Cardiac septum (tissue), 1 donor: ENCODE measurements around the gene SLC10A3. TPM values are rescaled to one million over a fixed set of nuclear protein-coding genes. Genes with fewer than 3 reads are reported as not detected.

Experiments used
- DNase-seq: peaks from one replicate; pipeline ENCODE4 v3.0.0-alpha.2; 2020; ENCODE audit warnings: low spot score
- intact Hi-C: fragments of 100-400 bp; cut with DNase I; formaldehyde crosslinking; loops from one replicate; pipeline ENCODE4 v1.14.0; 2022
- total RNA-seq: library from RNA; stranded (reverse); fragmentation: NEBNext Ultra II Directional; extraction: Animal tissue kit (Norgen Biotek cat#: 25700); gene quantifications from one replicate; pipeline ENCODE4 v1.2.1, GENCODE V29; 2021
- donor health status: DM: no; HTN: no; CAD: no.

Gene SLC10A3
- total RNA-seq, 1 donor from 2014 or later: 13.8 TPM

GRCh38 chrX:154470914-154471568, 19.4 kb downstream of the SLC10A3 start:
- intact Hi-C loops: no loop called here
- no peak for DNase-seq

DNA sequence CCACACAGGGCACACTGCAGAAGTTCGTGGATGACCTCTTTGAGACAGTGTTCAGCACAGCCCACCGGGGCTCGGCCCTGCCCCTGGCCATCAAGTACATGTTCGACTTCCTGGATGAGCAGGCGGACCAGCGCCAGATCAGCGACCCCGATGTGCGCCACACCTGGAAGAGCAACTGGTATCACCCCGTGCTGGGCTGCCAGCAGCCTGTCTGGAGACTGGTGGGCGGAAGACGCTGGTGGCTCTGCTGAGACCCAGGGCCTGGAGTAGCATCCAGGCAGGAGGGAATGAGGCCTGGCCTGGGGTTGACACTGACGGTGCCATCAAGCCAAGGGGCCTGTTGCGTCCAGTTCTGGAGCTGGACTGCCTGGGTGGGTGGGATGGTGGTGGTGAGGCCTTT, 20.0 kb downstream of the SLC10A3 start:
- intact Hi-C loops: no loop called here
- no peak for DNase-seq

GRCh38 chrX:154469880-154470279, 20.5 kb downstream of the SLC10A3 start:
- no peak for DNase-seq
- intact Hi-C loops: no loop called here

DNA sequence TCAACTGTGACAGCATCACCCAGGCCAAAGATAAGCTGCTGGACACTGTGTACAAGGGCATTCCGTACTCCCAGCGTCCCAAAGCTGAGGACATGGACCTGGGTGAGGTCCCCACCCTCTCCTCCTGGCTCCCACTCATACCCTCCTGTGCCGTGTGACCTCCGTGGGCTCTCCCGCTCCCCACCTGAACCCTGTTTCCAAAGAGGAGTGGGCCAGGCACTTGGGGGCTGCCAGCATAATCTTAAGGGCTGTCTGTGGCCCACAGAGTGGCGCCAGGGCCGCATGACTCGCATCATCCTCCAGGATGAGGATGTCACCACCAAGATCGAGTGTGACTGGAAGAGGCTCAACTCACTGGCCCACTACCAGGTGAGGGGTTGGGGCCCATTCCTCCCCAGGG, 21.3 kb downstream of the SLC10A3 start:
- intact Hi-C loops: no loop called here
- no peak for DNase-seq

GRCh38 chrX:154468217-154468616, 22.2 kb downstream of the SLC10A3 start:
- intact Hi-C loops: no loop called here
- no peak for DNase-seq

GRCh38 chrX:154467556-154467955, 22.9 kb downstream of the SLC10A3 start:
- intact Hi-C loops: no loop called here
- DNase-seq: no peak

DNA sequence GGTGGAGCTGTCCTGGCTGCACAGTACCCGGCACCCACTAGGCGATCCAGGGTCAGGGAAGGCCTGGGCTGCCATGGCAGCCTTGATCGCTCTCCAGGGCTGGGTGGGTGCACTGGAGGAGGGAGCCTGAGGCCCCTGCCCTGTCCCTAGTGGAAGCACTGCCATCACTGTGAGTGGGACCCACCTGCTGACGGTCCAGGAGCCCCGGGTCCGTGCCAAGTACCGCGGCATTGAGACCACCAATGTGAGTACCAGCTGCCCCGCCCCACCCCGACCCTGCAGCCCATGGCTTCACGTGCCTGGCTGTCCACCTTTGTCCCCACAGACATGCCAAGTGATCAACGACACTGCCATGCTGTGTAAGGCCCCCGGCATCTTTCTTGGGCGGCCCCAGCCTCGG, 23.5 kb downstream of the SLC10A3 start:
- no peak for DNase-seq
- intact Hi-C loops: no loop called here

GRCh38 chrX:154466036-154466435, 24.4 kb downstream of the SLC10A3 start:
- no peak for DNase-seq
- intact Hi-C loops: no loop called here

GRCh38 chrX:154465601-154466000, 24.8 kb downstream of the SLC10A3 start:
- no peak for DNase-seq
- intact Hi-C loops: no loop called here

- DNase-seq: no peak
- intact Hi-C loops: no loop called here
Measured at GRCh38 chrX:154464806-154465365, 25.5 kb downstream of the SLC10A3 start.

- no peak for DNase-seq
- intact Hi-C loops: no loop called here
Measured at GRCh38 chrX:154463611-154464220, 26.7 kb downstream of the SLC10A3 start.

- DNase-seq: no peak
Measured at GRCh38 chrX:154462396-154462795, 28.0 kb downstream of the SLC10A3 start.

GRCh38 chrX:154460326-154460725, 30.1 kb downstream of the SLC10A3 start:
- intact Hi-C loops: no loop called here
- no peak for DNase-seq

More at GRCh38 chrX:154462396-154462795, 28.0 kb downstream of the SLC10A3 start:
- intact Hi-C loops: no loop called here

DNA sequence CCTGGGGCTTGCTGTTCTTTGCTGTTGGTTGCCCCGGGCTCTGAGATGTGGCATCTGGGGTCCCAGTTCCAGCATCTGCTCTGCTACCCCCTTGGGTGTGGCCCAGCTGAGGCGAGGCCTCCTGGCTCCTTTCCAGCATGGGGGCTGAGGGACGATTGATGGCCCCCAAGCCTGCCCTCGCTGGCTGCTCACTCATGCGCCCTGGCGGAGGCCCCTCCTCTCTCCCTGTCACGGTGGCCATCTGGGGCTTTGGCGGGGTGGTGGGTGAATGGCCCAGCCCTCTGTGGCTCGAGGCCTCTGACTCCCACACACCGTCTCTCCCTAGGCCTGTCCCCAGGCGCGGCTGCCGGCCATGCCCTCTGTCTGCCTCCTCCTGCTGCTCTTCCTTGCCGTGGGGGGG, 30.6 kb downstream of the SLC10A3 start:
- no peak for DNase-seq
- intact Hi-C loops: no loop called here

GRCh38 chrX:154458954-154459778, 31.3 kb downstream of the SLC10A3 start:
- DNase-seq: no peak
- intact Hi-C loops: no loop called here

GRCh38 chrX:154458116-154458953, 32.1 kb downstream of the SLC10A3 start, which contains the start of gene PLXNA3:
TSS of gene PLXNA3 (plus strand) at chrX:154458281. CDS start at chrX:154460184, 1,903 bp downstream.
- intact Hi-C loops: no loop called here
- peak; percentile 85 for DNase-seq

- no peak for DNase-seq
- intact Hi-C loops: no loop called here
Measured at GRCh38 chrX:154457491-154458115, 32.8 kb downstream of the SLC10A3 start.

DNA sequence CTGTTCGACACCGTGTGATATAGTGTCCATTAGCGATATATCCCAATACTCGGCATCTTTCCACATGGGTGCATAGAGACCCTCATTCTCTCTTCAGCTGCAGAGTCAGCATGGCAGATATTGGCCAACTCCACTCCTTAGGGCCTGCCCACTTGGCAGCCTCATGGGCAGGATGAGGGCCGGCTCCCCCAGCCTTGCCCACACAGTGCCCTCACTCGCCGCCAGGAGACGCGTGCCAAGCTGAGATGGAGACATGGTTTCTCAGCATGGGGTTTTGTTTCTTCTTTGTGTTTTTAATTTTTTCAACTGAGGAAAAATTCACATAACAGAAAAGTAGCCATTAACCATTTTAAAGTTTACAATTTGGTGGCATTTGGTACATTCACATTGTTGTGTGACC, 37.6 kb downstream of the SLC10A3 start:
- intact Hi-C loops: no loop called here
- no peak for DNase-seq

GRCh38 chrX:154450312-154450711, 40.1 kb downstream of the SLC10A3 start:
- intact Hi-C loops: no loop called here
- DNase-seq: no peak
